ENCODE results near the gene PRDM11. TPM values are rescaled to one million over a fixed set of nuclear protein-coding genes. Genes with fewer than 3 reads are reported as not detected.

Gene PRDM11
- total and polyA plus RNA-seq, 10 of the 15 experiments (the other 5 are each of a cell fraction or from before 2014, with no cell fraction given): 0.03 to 2.4 (median 0.53) TPM

- TF ChIP-seq MYB (IDR thresholded peaks at IDR 0.05; ENCODE audit: borderline replicate concordance, low read depth, low read length) (no peak), MXI1 (IDR thresholded peaks at IDR 0.05; ENCODE audit: low read depth, low read length) (no peak), GATAD2B (conservative IDR thresholded peaks at IDR 0.05; ENCODE audit: low read depth) (no peak), ELK1 (IDR thresholded peaks at IDR 0.05; ENCODE audit: low read depth, low read length) (no peak), YBX1 (IDR thresholded peaks at IDR 0.05) (no peak), ATF3 (IDR thresholded peaks at IDR 0.05; ENCODE audit: borderline replicate concordance, extremely low read depth, low read depth, low read length) (no peak), NR2C2 (IDR thresholded peaks at IDR 0.05; ENCODE audit: borderline replicate concordance, control insufficient read depth, insufficient read length, low read depth) (no peak), MTA3 (IDR thresholded peaks at IDR 0.05; ENCODE audit: borderline replicate concordance, low read length) (no peak), MEF2A (IDR thresholded peaks at IDR 0.05; ENCODE audit: insufficient read depth, low read depth, low read length) (no peak)
Measured at GRCh38 chr11:45151362-45151982, 5.0 kb downstream of the PRDM11 start (continued).

DNA sequence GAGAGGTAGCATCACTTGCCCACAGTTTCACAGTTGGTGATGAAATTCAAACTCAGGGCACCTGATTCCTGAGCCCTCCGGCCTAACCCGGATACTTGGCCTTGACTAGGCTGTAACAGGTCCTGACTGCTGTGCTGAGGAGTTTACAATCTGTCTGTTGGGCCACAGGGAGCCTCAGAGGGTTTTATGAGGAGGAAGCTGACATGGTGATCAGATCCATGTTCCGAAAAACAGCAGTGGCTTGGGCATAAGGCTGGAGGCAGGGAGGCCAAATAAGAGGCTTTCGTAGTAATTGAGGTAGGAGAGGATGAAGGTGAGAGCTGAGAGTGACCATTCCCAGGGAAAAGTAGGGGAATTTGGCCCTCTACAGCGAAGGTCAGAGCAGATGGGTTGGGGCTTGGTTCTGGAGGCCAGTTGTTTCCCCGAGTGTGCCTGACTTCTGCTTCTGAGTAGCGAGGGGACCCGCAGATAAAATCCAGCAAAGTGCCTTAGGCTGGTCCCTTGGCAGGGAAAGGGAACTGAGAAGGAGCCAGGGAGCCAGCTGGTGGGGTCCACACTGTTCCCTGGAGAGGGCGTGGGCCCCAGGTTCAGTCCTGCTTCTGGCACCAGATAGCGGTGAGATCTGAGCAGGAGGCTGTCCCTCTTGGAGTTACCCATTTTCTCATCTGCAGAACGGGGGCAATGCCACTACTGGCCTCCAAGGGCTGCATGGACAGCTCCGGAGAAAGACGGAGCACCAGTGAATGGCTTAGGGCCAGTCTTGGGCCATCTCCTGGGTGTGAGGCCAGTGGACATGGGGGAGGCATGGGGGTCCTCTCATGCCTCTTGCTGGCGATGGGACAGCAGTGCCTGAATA lies 6.5 kb downstream of the PRDM11 start:
- H3K27me3 ChIP-seq (replicated peaks in 1 of 2; ENCODE audit: control insufficient read depth in 2 of 2, insufficient read depth in 2 of 2, low read length in 1 of 2): no peaks in the 10 kb centered on the region
- H3K9me3 ChIP-seq (replicated peaks; ENCODE audit: control insufficient read depth, insufficient read depth, low read length): no peaks in the 10 kb centered on the region; the same call in 2 of the 3 replicates
- RAD21 ChIA-PET (ENCODE audit: unreplicated experiment): interaction anchor here (0.7 kb wide), 1 partner anchor 630 kb away, joined by 3 read pairs; no protein-coding TSS in a partner anchor
- H3K4me2 ChIP-seq (ENCODE audit: control insufficient read depth, insufficient read depth): no peak overlapping the region
- FAIRE-seq (no peak), DNase-seq (ENCODE audit: low read depth, low spot score) (no peak), ATAC-seq (no peak)
- CTCF ChIA-PET: no interaction called here
- H3K4me3 ChIP-seq: no peak overlapping the region
- H3K9ac ChIP-seq (ENCODE audit: control insufficient read depth, insufficient read depth, low read length): no peak overlapping the region
- no TSS peak for BruUV-seq (replicated peaks)
- no peak overlapping the region for H2AFZ ChIP-seq (ENCODE audit: control insufficient read depth, low read depth, low read length)
- intact Hi-C loops (cut with micrococcal nuclease; ENCODE audit: unreplicated experiment): no loop called here
- no peaks in the 10 kb centered on the region for H4K20me1 ChIP-seq (ENCODE audit: control insufficient read depth, insufficient read depth)
- SMC1A ChIA-PET (ENCODE audit: uncharacterized antibody, unreplicated experiment): no interaction called here
- no peaks in the 10 kb centered on the region for H3K79me2 ChIP-seq (ENCODE audit: control insufficient read depth, insufficient read depth, low read length)
- in situ Hi-C loops (cut with MboI): no loop called here
- POLR2A ChIA-PET: no interaction called here
- no peak overlapping the region for H3K27ac ChIP-seq (ENCODE audit: control insufficient read depth, insufficient read depth)
- 53% methylated on average over 14 of the region's 14 CpGs for WGBS (ENCODE audit: insufficient coverage, insufficient replicate concordance, low lambda C conversion rate, missing lambda C conversion rate)
- H3K36me3 ChIP-seq (ENCODE audit: control insufficient read depth in 2 of 2, insufficient read depth in 2 of 2, low read length in 1 of 2): no peaks in the 10 kb centered on the region
- no peaks in the 10 kb centered on the region for H3K4me1 ChIP-seq (ENCODE audit: control insufficient read depth, insufficient read depth, low read length)
- TF ChIP-seq, protein P1, sequence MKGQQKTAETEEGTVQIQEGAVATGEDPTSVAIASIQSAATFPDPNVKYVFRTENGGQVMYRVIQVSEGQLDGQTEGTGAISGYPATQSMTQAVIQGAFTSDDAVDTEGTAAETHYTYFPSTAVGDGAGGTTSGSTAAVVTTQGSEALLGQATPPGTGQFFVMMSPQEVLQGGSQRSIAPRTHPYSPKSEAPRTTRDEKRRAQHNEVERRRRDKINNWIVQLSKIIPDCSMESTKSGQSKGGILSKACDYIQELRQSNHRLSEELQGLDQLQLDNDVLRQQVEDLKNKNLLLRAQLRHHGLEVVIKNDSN (IDR thresholded peaks at IDR 0.05; ENCODE audit: borderline replicate concordance, extremely low read length, insufficient read depth, low read depth, low read length): no peak
- TF ChIP-seq ZNF592 (IDR thresholded peaks at IDR 0.05): no peak
- TF ChIP-seq, protein P2, sequence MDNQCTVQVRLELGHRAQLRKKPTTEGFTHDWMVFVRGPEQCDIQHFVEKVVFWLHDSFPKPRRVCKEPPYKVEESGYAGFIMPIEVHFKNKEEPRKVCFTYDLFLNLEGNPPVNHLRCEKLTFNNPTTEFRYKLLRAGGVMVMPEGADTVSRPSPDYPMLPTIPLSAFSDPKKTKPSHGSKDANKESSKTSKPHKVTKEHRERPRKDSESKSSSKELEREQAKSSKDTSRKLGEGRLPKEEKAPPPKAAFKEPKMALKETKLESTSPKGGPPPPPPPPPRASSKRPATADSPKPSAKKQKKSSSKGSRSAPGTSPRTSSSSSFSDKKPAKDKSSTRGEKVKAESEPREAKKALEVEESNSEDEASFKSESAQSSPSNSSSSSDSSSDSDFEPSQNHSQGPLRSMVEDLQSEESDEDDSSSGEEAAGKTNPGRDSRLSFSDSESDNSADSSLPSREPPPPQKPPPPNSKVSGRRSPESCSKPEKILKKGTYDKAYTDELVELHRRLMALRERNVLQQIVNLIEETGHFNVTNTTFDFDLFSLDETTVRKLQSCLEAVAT (IDR thresholded peaks at IDR 0.05): no peak
